HepG2 (cell line): ENCODE data around the gene HOXA7. TPM values are rescaled to one million over a fixed set of nuclear protein-coding genes. Genes with fewer than 3 reads are reported as not detected.
A peak's percentile ranks its signal among the peaks of the same experiment; 100 is the strongest.

Experiments
- ARID5B ChIP-seq: IDR thresholded peaks from 2 replicates; pipeline ENCODE4 v1.4.0; 2020; ENCODE audit warnings: mild to moderate bottlenecking, missing genetic modification reagents
- BATF2 ChIP-seq: sonication (generic); formaldehyde crosslinking; IDR thresholded peaks from 2 replicates; pipeline ENCODE4 v1.8.0; 2022; ENCODE audit warnings: mild to moderate bottlenecking, missing genetic modification reagents, moderate library complexity
- GRHL1 ChIP-seq: sonication (generic); formaldehyde crosslinking; conservative IDR thresholded peaks from 2 replicates; pipeline ENCODE4 v1.8.0; 2022; ENCODE audit warnings: missing genetic modification reagents
- HOXA3 ChIP-seq: sonication (generic); formaldehyde crosslinking; IDR thresholded peaks from 2 replicates; pipeline ENCODE4 v1.5.0; 2020; ENCODE audit warnings: missing genetic modification reagents
- JDP2 ChIP-seq: sonication (generic); formaldehyde crosslinking; IDR thresholded peaks from 2 replicates; pipeline ENCODE4 v1.8.1; 2022; ENCODE audit warnings: missing genetic modification reagents, borderline replicate concordance
- KDM6A ChIP-seq: IDR thresholded peaks from 2 replicates; pipeline ENCODE4 v1.6.1; 2016; ENCODE audit warnings: low read depth
- MXD1 ChIP-seq: sonication (generic); formaldehyde crosslinking; IDR thresholded peaks from 2 replicates; pipeline ENCODE4 v1.4.0; 2020; ENCODE audit warnings: mild to moderate bottlenecking, missing genetic modification reagents
- PAX8 ChIP-seq: sonication (generic); formaldehyde crosslinking; IDR thresholded peaks from 2 replicates; pipeline ENCODE4 v1.8.0; 2022; ENCODE audit warnings: mild to moderate bottlenecking, missing genetic modification reagents, borderline replicate concordance
- STAG1 ChIP-seq: sonication (generic); formaldehyde crosslinking; IDR thresholded peaks from 2 replicates; pipeline ENCODE4 v1.4.0; 2020; ENCODE audit warnings: missing genetic modification reagents
- TARDBP ChIP-seq: sonication (generic); formaldehyde crosslinking; IDR thresholded peaks from 2 replicates; pipeline ENCODE4 v1.8.0; 2022; ENCODE audit warnings: mild to moderate bottlenecking, missing genetic modification reagents
- TBX2 ChIP-seq: sonication (generic); formaldehyde crosslinking; IDR thresholded peaks from 2 replicates; pipeline ENCODE4 v1.5.0; 2020; ENCODE audit warnings: missing genetic modification reagents, mild to moderate bottlenecking, borderline replicate concordance
- TOE1 ChIP-seq: sonication (generic); formaldehyde crosslinking; IDR thresholded peaks from 2 replicates; pipeline ENCODE4 v1.4.0; 2020; ENCODE audit warnings: mild to moderate bottlenecking, missing genetic modification reagents
- ZBED4 ChIP-seq: sonication (generic); formaldehyde crosslinking; IDR thresholded peaks from 2 replicates; pipeline ENCODE4 v1.4.0; 2020; ENCODE audit warnings: missing genetic modification reagents, borderline replicate concordance
- ZNF33A ChIP-seq: sonication (generic); formaldehyde crosslinking; IDR thresholded peaks from 2 replicates; pipeline ENCODE4 v1.5.1; 2020; ENCODE audit warnings: missing genetic modification reagents, mild to moderate bottlenecking, moderate library complexity, borderline replicate concordance
- ZNF510 ChIP-seq: sonication (generic); formaldehyde crosslinking; IDR thresholded peaks from 2 replicates; pipeline ENCODE4 v1.4.0; 2020; ENCODE audit warnings: low read depth, mild to moderate bottlenecking, missing genetic modification reagents
- ZNF530 ChIP-seq: sonication (generic); formaldehyde crosslinking; IDR thresholded peaks from 2 replicates; pipeline ENCODE4 v1.5.0; 2020; ENCODE audit warnings: low read depth, mild to moderate bottlenecking, missing genetic modification reagents
- ZNF589 ChIP-seq: sonication (generic); formaldehyde crosslinking; conservative IDR thresholded peaks from 2 replicates; pipeline ENCODE4 v1.8.0; 2022; ENCODE audit warnings: mild to moderate bottlenecking, moderate library complexity, missing genetic modification reagents
- polyA plus RNA-seq, 8 experiments: library from polyadenylated mRNA; depleted of rRNA in 3 of 8; stranded (reverse) in 7 of 8; unstranded in 1 of 8; fragments of >200 nt; fragmentation: Illumina TruSeq in 4 of 8; extraction: Trizol in 4 of 8; gene quantifications; 2 replicates each; pipeline versions ENCODE4 v1.2.1 to v1.2.3, GENCODE V29; 2011 to 2016; ENCODE audit warnings: low read depth in 4 of 8, missing spikeins in 1 of 8, mixed read lengths in 1 of 8; ENCODE audit not compliant: insufficient read depth in 1 of 8
- total RNA-seq, 5 experiments: library from RNA; depleted of rRNA; stranded (reverse); fragments of >200 nt; fragmentation: Illumina TruSeq; extraction: Trizol; gene quantifications; 2 replicates each; pipeline ENCODE4 v1.2.3, GENCODE V29; 2016; ENCODE audit warnings: low read depth in 1 of 5

The HOXA7 gene
- total and polyA plus RNA-seq, 2 of the 13 experiments (the other 11 are each of a cell fraction or from before 2014, with no cell fraction given) = 0.05 TPM; not detected in 1

GRCh38 chr7:27133409-27134231 is 22.9 kb downstream of the HOXA7 start (continued):
- no peak for TF ChIP-seq GRHL1 (CRISPR knock-in tag)
- TF ChIP-seq TBX2 (CRISPR knock-in tag) = peak; percentile 74
- TF ChIP-seq KDM6A (CRISPR knock-in tag) = peak; percentile 59; the same call in 1 of the 2 replicates
- no peak for TF ChIP-seq MXD1
- no peak for TF ChIP-seq JDP2 (CRISPR knock-in tag)
- no peak for TF ChIP-seq TOE1 (CRISPR knock-in tag)
- no peak for TF ChIP-seq ZBED4 (CRISPR knock-in tag)
- no peak for TF ChIP-seq ZNF530
- peak; percentile 41; the same call in 1 of the 2 replicates for TF ChIP-seq HOXA3 (CRISPR knock-in tag)
- TF ChIP-seq BATF2 (CRISPR knock-in tag) = no peak
- peak; percentile 23; the same call in 1 of the 2 replicates for TF ChIP-seq STAG1 (CRISPR knock-in tag)
- TF ChIP-seq TARDBP = peak; percentile 71; the same call in 1 of the 2 replicates
- TF ChIP-seq ARID5B (CRISPR knock-in tag) = peak; percentile 92
- no peak for TF ChIP-seq PAX8 (CRISPR knock-in tag)
- TF ChIP-seq ZNF33A (CRISPR knock-in tag) = no peak
- TF ChIP-seq ZNF589 = no peak
- no peak for TF ChIP-seq ZNF510
